Measurements from ENCODE around the gene RAD51B. TPM values are rescaled to one million over a fixed set of nuclear protein-coding genes. Genes with fewer than 3 reads are reported as not detected.
"Not testable (repeated sequence)": the region's sequence is repeated elsewhere in the genome, so short reads cannot be mapped to it uniquely, and the experiment has no call there.

Gene RAD51B
- total and polyA plus RNA-seq, 2 experiments from 2014 or later = 10.1 to 18.0 TPM

- TF ChIP-seq EZH2 (IDR thresholded peaks at IDR 0.05; ENCODE audit: borderline replicate concordance) = no peak
- TF ChIP-seq, protein P1, sequence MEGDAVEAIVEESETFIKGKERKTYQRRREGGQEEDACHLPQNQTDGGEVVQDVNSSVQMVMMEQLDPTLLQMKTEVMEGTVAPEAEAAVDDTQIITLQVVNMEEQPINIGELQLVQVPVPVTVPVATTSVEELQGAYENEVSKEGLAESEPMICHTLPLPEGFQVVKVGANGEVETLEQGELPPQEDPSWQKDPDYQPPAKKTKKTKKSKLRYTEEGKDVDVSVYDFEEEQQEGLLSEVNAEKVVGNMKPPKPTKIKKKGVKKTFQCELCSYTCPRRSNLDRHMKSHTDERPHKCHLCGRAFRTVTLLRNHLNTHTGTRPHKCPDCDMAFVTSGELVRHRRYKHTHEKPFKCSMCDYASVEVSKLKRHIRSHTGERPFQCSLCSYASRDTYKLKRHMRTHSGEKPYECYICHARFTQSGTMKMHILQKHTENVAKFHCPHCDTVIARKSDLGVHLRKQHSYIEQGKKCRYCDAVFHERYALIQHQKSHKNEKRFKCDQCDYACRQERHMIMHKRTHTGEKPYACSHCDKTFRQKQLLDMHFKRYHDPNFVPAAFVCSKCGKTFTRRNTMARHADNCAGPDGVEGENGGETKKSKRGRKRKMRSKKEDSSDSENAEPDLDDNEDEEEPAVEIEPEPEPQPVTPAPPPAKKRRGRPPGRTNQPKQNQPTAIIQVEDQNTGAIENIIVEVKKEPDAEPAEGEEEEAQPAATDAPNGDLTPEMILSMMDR (IDR thresholded peaks at IDR 0.05; ENCODE audit: poor library complexity) = no peak
- TF ChIP-seq EZH2phosphoT487 (IDR thresholded peaks at IDR 0.05; ENCODE audit: low read depth, severe bottlenecking, unreplicated experiment) = no peak
- no peaks in the 10 kb centered on the region for H3K36me3 ChIP-seq (replicated peaks; ENCODE audit: insufficient read depth, low read depth)
- H3K4me1 ChIP-seq (ENCODE audit: insufficient read depth) = peaks cover 19% of the 10 kb centered on the region
- H3K4me2 ChIP-seq = peak overlapping the region; percentile 14
- H4K20me1 ChIP-seq (ENCODE audit: insufficient read depth, poor library complexity, severe bottlenecking) = no peaks in the 10 kb centered on the region
- H3K27me3 ChIP-seq = no peaks in the 10 kb centered on the region
- no peaks in the 10 kb centered on the region for H3K79me2 ChIP-seq
- no peak overlapping the region for H2AFZ ChIP-seq
- DNase-seq (ENCODE audit: low spot score) = no peak
- peak overlapping the region; percentile 68 for H3K27ac ChIP-seq
- no peaks in the 10 kb centered on the region for H3K9me2 ChIP-seq (replicated peaks; ENCODE audit: insufficient read depth)
- H3K4me3 ChIP-seq = no peak overlapping the region
- H3K9me3 ChIP-seq (ENCODE audit: low read depth) = no peaks in the 10 kb centered on the region
Observed at GRCh38 chr14:68043752-68044151, 224.2 kb downstream of the RAD51B start.

DNA sequence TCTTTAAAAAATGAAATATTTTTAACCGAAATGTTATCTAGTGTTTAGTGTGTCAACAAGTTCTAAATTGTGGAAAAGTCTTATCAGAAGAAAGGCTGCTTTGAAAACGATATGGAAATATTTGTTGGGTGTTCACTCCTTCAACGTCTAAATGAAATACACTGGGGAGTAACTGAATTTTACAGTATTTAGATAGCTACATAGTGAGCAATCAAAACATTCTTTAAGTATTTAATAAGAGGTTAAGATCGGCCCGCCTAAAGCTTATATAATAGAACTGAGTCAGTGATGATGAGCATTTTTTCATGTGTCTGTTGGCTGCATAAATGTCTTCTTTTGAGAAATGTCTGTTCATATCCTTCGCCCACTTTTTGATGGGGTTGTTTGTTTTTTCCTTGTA lies 228.3 kb downstream of the RAD51B start:
- no peak for DNase-seq (ENCODE audit: low spot score)
- Histone ChIP-seq H3K9me3 (ENCODE audit: low read depth) (no peaks in the 10 kb centered on the region), H3K4me2 (peak overlapping the region; percentile 4), H3K9me2 (replicated peaks; ENCODE audit: insufficient read depth) (no peaks in the 10 kb centered on the region), H3K79me2 (no peaks in the 10 kb centered on the region), H4K20me1 (ENCODE audit: insufficient read depth, poor library complexity, severe bottlenecking) (no peaks in the 10 kb centered on the region), H3K36me3 (replicated peaks; ENCODE audit: insufficient read depth, low read depth) (no peaks in the 10 kb centered on the region), H3K27me3 (no peaks in the 10 kb centered on the region), H3K27ac (no peak overlapping the region), H2AFZ (no peak overlapping the region), H3K4me1 (ENCODE audit: insufficient read depth) (peaks cover 17% of the 10 kb centered on the region), H3K4me3 (no peak overlapping the region)
- WGBS (ENCODE audit: low lambda C conversion rate, missing lambda C conversion rate) = 55% methylated on average over 6 of the region's 6 CpGs
- TF ChIP-seq EZH2 (IDR thresholded peaks at IDR 0.05; ENCODE audit: borderline replicate concordance) (no peak), EZH2phosphoT487 (IDR thresholded peaks at IDR 0.05; ENCODE audit: low read depth, severe bottlenecking, unreplicated experiment) (no peak)
- TF ChIP-seq, protein P1 (IDR thresholded peaks at IDR 0.05; ENCODE audit: poor library complexity) = no peak

DNA sequence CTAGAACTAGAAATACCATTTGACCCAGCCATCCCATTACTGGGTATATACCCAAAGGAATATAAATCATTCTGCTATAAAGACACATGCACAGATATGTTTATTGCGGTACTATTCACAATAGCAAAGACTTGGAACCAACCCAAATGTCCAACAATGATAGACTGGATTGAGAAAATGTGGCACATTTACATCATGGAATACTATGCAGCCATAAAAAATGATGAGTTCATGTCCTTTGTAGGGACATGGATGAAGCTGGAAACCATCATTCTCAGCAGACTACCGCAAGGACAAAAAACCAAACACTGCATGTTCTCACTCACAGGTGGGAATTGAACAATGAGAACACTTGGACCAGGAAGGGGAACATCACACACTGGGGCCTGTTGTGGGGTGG lies 229.2 kb downstream of the RAD51B start:
- H3K27me3 ChIP-seq; H3K9me2 ChIP-seq (replicated peaks; ENCODE audit: insufficient read depth); H3K36me3 ChIP-seq (replicated peaks; ENCODE audit: insufficient read depth, low read depth); H3K4me3 ChIP-seq; DNase-seq (ENCODE audit: low spot score); H4K20me1 ChIP-seq (ENCODE audit: insufficient read depth, poor library complexity, severe bottlenecking); H3K79me2 ChIP-seq; H3K27ac ChIP-seq; H2AFZ ChIP-seq; H3K4me2 ChIP-seq; H3K9me3 ChIP-seq (ENCODE audit: low read depth); H3K4me1 ChIP-seq (ENCODE audit: insufficient read depth): not testable (repeated sequence)
- 97% methylated on average over 2 of the region's 2 CpGs for WGBS (ENCODE audit: low lambda C conversion rate, missing lambda C conversion rate)

GRCh38 chr14:68050177-68050576 lies 230.6 kb downstream of the RAD51B start:
- Histone ChIP-seq H3K4me2 (no peak overlapping the region), H2AFZ (no peak overlapping the region), H4K20me1 (ENCODE audit: insufficient read depth, poor library complexity, severe bottlenecking) (no peaks in the 10 kb centered on the region), H3K79me2 (no peaks in the 10 kb centered on the region), H3K27me3 (no peaks in the 10 kb centered on the region), H3K9me2 (replicated peaks; ENCODE audit: insufficient read depth) (no peaks in the 10 kb centered on the region), H3K9me3 (ENCODE audit: low read depth) (no peaks in the 10 kb centered on the region), H3K4me1 (ENCODE audit: insufficient read depth) (no peaks in the 10 kb centered on the region), H3K4me3 (no peak overlapping the region), H3K36me3 (replicated peaks; ENCODE audit: insufficient read depth, low read depth) (no peaks in the 10 kb centered on the region), H3K27ac (no peak overlapping the region)
- WGBS (ENCODE audit: low lambda C conversion rate, missing lambda C conversion rate) = 85% methylated on average over 2 of the region's 2 CpGs
- TF ChIP-seq EZH2phosphoT487 (IDR thresholded peaks at IDR 0.05; ENCODE audit: low read depth, severe bottlenecking, unreplicated experiment) (no peak), EZH2 (IDR thresholded peaks at IDR 0.05; ENCODE audit: borderline replicate concordance) (no peak)
- TF ChIP-seq, protein P1 (IDR thresholded peaks at IDR 0.05; ENCODE audit: poor library complexity) = no peak
- DNase-seq (ENCODE audit: low spot score) = no peak

Measured in hepatocyte (in vitro differentiated cells).